ENCODE results near the gene RHEB. TPM values are rescaled to one million over a fixed set of nuclear protein-coding genes. Genes with fewer than 3 reads are reported as not detected.

RHEB gene
- polyA plus RNA-seq, 6 donors from 2014 or later: 33.6 to 49.9 (median 46.6) TPM

GRCh38 chr7:151506901-151507382, 12.8 kb downstream of the RHEB start:
- no peak for ATAC-seq (ENCODE audit: low read depth in 2 of 2)
- peak overlapping the region in 2 of 6 donors; percentile 52 to 60 for H3K27ac Mint-ChIP-seq
- H3K9me3 Mint-ChIP-seq: no peaks in the 10 kb centered on the region
- no peaks in the 10 kb centered on the region for H3K27me3 Mint-ChIP-seq
- H3K4me3 Mint-ChIP-seq: no peak overlapping the region
- DNase-seq: no peak
- H3K4me1 Mint-ChIP-seq: peaks cover 43 to 61% (median 48%) of the 10 kb centered on the region in 3 donors
- no peaks in the 10 kb centered on the region for H3K36me3 Mint-ChIP-seq

GRCh38 chr7:151505836-151506468, 13.7 kb downstream of the RHEB start:
- H3K27ac Mint-ChIP-seq: no peak overlapping the region
- no peak overlapping the region for H3K4me3 Mint-ChIP-seq
- H3K4me1 Mint-ChIP-seq: peaks cover 40 to 62% (median 50%) of the 10 kb centered on the region in 3 donors
- no peak for DNase-seq
- H3K36me3 Mint-ChIP-seq: no peaks in the 10 kb centered on the region
- H3K9me3 Mint-ChIP-seq: no peaks in the 10 kb centered on the region
- no peak for ATAC-seq (ENCODE audit: low read depth in 2 of 2)
- H3K27me3 Mint-ChIP-seq: no peaks in the 10 kb centered on the region

DNA sequence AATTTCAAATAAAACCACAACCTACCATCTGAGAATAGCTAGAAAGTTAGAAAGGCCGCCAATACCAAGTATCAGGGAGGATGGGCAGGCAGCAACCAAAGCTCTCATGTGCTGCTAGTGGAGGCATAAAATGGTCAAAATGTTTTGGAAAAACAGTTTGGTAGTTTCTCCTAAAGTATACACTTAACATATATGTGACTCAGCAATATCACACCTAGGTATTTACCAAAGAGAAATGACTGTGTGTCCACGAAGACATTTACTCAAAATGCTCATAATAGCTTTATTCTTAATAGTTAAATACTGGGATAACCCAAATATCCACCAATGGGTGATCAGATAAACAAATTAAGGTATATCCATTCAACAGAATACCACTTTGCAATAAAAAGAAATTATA, 14.3 kb downstream of the RHEB start:
- no peaks in the 10 kb centered on the region for H3K27me3 Mint-ChIP-seq
- ATAC-seq (ENCODE audit: low read depth in 2 of 2) (no peak), DNase-seq (no peak)
- H3K27ac Mint-ChIP-seq: peak overlapping the region in 1 of 6 donors; percentile 21
- no peaks in the 10 kb centered on the region for H3K9me3 Mint-ChIP-seq
- H3K36me3 Mint-ChIP-seq: no peaks in the 10 kb centered on the region
- peaks cover 40 to 62% (median 52%) of the 10 kb centered on the region in 3 donors for H3K4me1 Mint-ChIP-seq
- H3K4me3 Mint-ChIP-seq: no peak overlapping the region

- H3K27ac Mint-ChIP-seq: no peak overlapping the region
- H3K36me3 Mint-ChIP-seq: no peaks in the 10 kb centered on the region
- no peaks in the 10 kb centered on the region for H3K9me3 Mint-ChIP-seq
- H3K4me1 Mint-ChIP-seq: peaks cover 41 to 60% (median 52%) of the 10 kb centered on the region in 3 donors
- DNase-seq (no peak), ATAC-seq (ENCODE audit: low read depth in 2 of 2) (no peak)
- no peak overlapping the region for H3K4me3 Mint-ChIP-seq
- no peaks in the 10 kb centered on the region for H3K27me3 Mint-ChIP-seq
Measured at GRCh38 chr7:151504715-151505326, 14.9 kb downstream of the RHEB start.

DNA sequence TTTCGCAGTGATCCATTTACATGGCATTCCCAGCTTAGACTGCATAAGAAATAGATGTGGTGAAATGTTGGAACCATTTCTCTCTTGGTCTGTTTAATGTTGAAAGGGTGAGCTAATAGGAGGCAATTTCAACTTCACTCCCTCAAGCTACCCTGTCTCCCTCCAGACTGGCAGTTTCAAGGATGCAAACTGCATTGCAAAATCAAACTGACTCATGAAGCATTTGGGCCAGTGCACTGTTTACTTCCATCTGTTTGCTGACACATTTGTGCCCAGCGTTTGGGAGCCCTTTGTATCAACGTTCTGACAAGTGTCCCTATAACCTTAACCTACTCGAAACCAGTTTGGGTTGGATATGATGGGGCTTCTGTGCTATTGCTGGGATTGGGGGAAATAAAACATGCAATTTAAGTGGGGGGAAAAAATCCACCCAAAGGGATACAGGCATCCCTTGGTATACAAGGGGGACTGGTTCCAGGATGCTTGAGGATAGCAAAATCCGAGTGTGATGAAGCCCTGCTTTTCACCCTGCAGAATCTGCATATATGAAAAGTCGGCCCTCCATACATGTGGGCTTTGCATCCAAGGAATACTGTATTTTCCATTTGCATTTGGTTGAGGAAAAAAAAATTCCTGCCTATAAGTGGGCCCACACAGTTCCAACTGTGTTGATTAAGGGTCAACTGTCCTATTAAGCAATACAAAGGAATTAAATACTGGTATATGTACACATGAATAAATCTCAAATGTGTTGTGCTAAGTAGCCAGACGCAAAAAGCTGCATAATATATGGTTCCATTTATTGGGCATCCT, 15.6 kb downstream of the RHEB start:
- Mint-ChIP-seq H3K4me1 (peaks cover 39 to 60% (median 49%) of the 10 kb centered on the region in 3 donors), H3K36me3 (no peaks in the 10 kb centered on the region), H3K4me3 (no peak overlapping the region), H3K27me3 (no peaks in the 10 kb centered on the region), H3K9me3 (no peaks in the 10 kb centered on the region), H3K27ac (peak overlapping the region in 1 of 6 donors; percentile 37)
- ATAC-seq (ENCODE audit: low read depth in 2 of 2) (no peak), DNase-seq (no peak)

DNA sequence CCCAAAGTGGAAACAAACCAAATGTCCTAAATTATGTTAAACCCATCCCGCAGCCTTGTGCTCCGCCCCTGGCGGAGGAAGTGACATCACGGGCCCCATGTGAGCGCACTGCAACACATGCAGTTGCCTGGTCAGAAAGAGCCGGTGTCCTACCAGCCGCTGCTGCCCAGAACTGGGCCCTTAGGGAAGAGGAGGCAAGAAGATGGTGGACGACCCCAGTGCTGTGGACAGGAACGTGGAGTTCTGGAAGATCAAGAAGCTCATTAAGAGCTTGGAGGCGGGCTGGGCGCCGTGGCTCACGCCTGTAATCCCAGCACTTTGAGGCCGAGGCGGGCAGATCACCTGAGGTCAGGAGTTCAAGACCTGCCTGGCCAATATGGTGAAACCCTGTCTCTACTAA, 18.0 kb downstream of the RHEB start:
- Mint-ChIP-seq H3K27me3 (no peaks in the 10 kb centered on the region), H3K4me1 (peaks cover 38 to 66% (median 55%) of the 10 kb centered on the region in 3 donors), H3K36me3 (no peaks in the 10 kb centered on the region), H3K9me3 (no peaks in the 10 kb centered on the region), H3K27ac (no peak overlapping the region), H3K4me3 (no peak overlapping the region)
- DNase-seq (no peak), ATAC-seq (ENCODE audit: low read depth in 2 of 2) (no peak)

DNA sequence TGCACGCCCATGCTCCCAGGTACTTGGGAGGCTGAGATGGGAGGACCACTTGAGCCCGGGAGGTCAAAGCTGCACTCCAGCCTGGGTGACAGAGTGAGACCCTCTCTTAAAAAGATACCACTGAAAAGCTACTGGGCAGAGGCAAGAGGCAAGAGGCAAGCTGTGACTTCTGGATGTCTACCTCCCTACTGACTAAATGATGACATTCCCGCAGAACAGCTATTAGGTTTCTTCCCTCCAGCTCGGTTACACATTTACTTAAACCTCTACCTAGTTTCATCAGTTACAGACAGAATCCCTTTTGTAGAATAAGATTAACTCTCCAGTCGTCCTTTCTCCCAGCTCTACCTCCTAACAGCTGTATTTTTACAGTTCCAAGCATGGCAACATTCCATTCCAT, 21.2 kb downstream of the RHEB start:
- ATAC-seq (ENCODE audit: low read depth in 2 of 2) (no peak), DNase-seq (no peak)
- H3K9me3 Mint-ChIP-seq: no peaks in the 10 kb centered on the region
- peaks cover 52 to 74% (median 66%) of the 10 kb centered on the region in 3 donors for H3K4me1 Mint-ChIP-seq
- no peak overlapping the region for H3K27ac Mint-ChIP-seq
- no peaks in the 10 kb centered on the region for H3K27me3 Mint-ChIP-seq
- H3K4me3 Mint-ChIP-seq: peak overlapping the region in 1 of 8 donors; percentile 20
- no peaks in the 10 kb centered on the region for H3K36me3 Mint-ChIP-seq

GRCh38 chr7:151497306-151497871, 22.3 kb downstream of the RHEB start:
- peaks cover 0 to 1% (median 0%) of the 10 kb centered on the region in 7 donors for H3K9me3 Mint-ChIP-seq
- DNase-seq (no peak), ATAC-seq (ENCODE audit: low read depth in 2 of 2) (no peak)
- H3K36me3 Mint-ChIP-seq: no peaks in the 10 kb centered on the region
- no peaks in the 10 kb centered on the region for H3K27me3 Mint-ChIP-seq
- H3K27ac Mint-ChIP-seq: no peak overlapping the region
- H3K4me1 Mint-ChIP-seq: peaks cover 48 to 74% (median 72%) of the 10 kb centered on the region in 3 donors
- no peak overlapping the region for H3K4me3 Mint-ChIP-seq

GRCh38 chr7:151495360-151495759, 24.3 kb downstream of the RHEB start:
- Mint-ChIP-seq H3K4me1 (peaks cover 50 to 60% (median 58%) of the 10 kb centered on the region in 3 donors), H3K9me3 (peaks cover 0 to 1% (median 0%) of the 10 kb centered on the region in 7 donors), H3K4me3 (no peak overlapping the region), H3K27me3 (no peaks in the 10 kb centered on the region), H3K27ac (peak overlapping the region in 1 of 6 donors; percentile 61), H3K36me3 (peaks cover 0 to 3% of the 10 kb centered on the region in 2 donors)
- ATAC-seq (ENCODE audit: low read depth in 2 of 2): no peak
- DNase-seq: no peak

GRCh38 chr7:151494298-151495284, 25.1 kb downstream of the RHEB start:
- ATAC-seq (ENCODE audit: low read depth in 2 of 2) (no peak), DNase-seq (no peak)
- Mint-ChIP-seq H3K27ac (peak overlapping the region in 4 of 6 donors; percentile 38 to 82 (median 44)), H3K4me1 (peaks cover 47 to 54% (median 54%) of the 10 kb centered on the region in 3 donors), H3K9me3 (peaks cover 0 to 1% (median 0%) of the 10 kb centered on the region in 7 donors), H3K36me3 (peaks cover under 1 to 8% of the 10 kb centered on the region in 2 donors), H3K4me3 (no peak overlapping the region), H3K27me3 (no peaks in the 10 kb centered on the region)

- Mint-ChIP-seq H3K27me3 (no peaks in the 10 kb centered on the region), H3K27ac (peak overlapping the region in 4 of 6 donors; percentile 8 to 90 (median 40)), H3K36me3 (peaks cover 15 to 16% of the 10 kb centered on the region in 2 donors), H3K4me3 (no peak overlapping the region), H3K9me3 (peaks cover 0 to 1% (median 0%) of the 10 kb centered on the region in 7 donors), H3K4me1 (peaks cover 36 to 45% (median 39%) of the 10 kb centered on the region in 3 donors)
- DNase-seq: no peak
- ATAC-seq (ENCODE audit: low read depth in 2 of 2): no peak
Measured at GRCh38 chr7:151493083-151493482, 26.6 kb downstream of the RHEB start.

GRCh38 chr7:151491859-151492258, 27.8 kb downstream of the RHEB start:
- DNase-seq: no peak
- no peak for ATAC-seq (ENCODE audit: low read depth in 2 of 2)
- no peak overlapping the region for H3K27ac Mint-ChIP-seq
- H3K36me3 Mint-ChIP-seq: peaks cover 19 to 21% of the 10 kb centered on the region in 2 donors
- peaks cover 0 to 1% (median 0%) of the 10 kb centered on the region in 7 donors for H3K9me3 Mint-ChIP-seq
- H3K27me3 Mint-ChIP-seq: no peaks in the 10 kb centered on the region
- peaks cover 30 to 38% (median 31%) of the 10 kb centered on the region in 3 donors for H3K4me1 Mint-ChIP-seq
- no peak overlapping the region for H3K4me3 Mint-ChIP-seq
